Cardiac muscle cell (in vitro differentiated cells and primary cell): ENCODE measurements around the gene AKAP10. TPM values are rescaled to one million over a fixed set of nuclear protein-coding genes. Genes with fewer than 3 reads are reported as not detected.

ENCODE experiments used
- DNase-seq, 2 donors: peaks; one replicate each; pipeline versions ENCODE4 v3.0.0 to v3.0.0-alpha.2; 2010 to 2017; ENCODE audit warnings: low read depth in 1 of 2, low spot score in 1 of 2
- H3K27ac ChIP-seq: fragments of 200-600 bp; sonication (generic); 2 replicates; pipeline ENCODE4 v1.5.1; 2016
- H3K27me3 ChIP-seq: fragments of 200-600 bp; sonication (generic); 2 replicates; pipeline ENCODE4 v1.6.0; 2016; ENCODE audit warnings: control low read depth
- H3K36me3 ChIP-seq: fragments of 200-600 bp; sonication (generic); 2 replicates; pipeline ENCODE4 v1.5.1; 2016; ENCODE audit warnings: control low read depth
- H3K4me1 ChIP-seq: fragments of 200-600 bp; sonication (generic); 2 replicates; pipeline ENCODE4 v1.8.1; 2017; ENCODE audit warnings: low read depth, mild to moderate bottlenecking, mixed run types
- H3K4me3 ChIP-seq: fragments of 200-600 bp; sonication (generic); 2 replicates; pipeline ENCODE4 v1.5.1; 2016; ENCODE audit warnings: mild to moderate bottlenecking
- H3K9me3 ChIP-seq: fragments of 200-600 bp; sonication (generic); 2 replicates; pipeline ENCODE4 v1.5.1; 2017; ENCODE audit warnings: low read depth, mild to moderate bottlenecking, control low read depth
- polyA plus RNA-seq: library from polyadenylated mRNA; unstranded; fragments of >200 nt; fragmentation: Nextera tagmentation; extraction: Ambion mirVana; gene quantifications from 2 replicates; pipeline ENCODE4 v1.2.1, GENCODE V29; 2016
- total RNA-seq: library from RNA; depleted of rRNA; stranded (reverse); fragments of >200 nt; gene quantifications from 2 replicates; pipeline ENCODE4 v1.2.3, GENCODE V29; 2016
- TF ChIP-seq, protein P1 (sequence below): IDR thresholded peaks from 2 replicates; pipeline ENCODE4 v1.5.1; 2012; ENCODE audit warnings: low read depth, mild to moderate bottlenecking, low read length

Gene AKAP10
- total and polyA plus RNA-seq, 2 experiments from 2014 or later = 12.6 to 16.3 TPM

DNA sequence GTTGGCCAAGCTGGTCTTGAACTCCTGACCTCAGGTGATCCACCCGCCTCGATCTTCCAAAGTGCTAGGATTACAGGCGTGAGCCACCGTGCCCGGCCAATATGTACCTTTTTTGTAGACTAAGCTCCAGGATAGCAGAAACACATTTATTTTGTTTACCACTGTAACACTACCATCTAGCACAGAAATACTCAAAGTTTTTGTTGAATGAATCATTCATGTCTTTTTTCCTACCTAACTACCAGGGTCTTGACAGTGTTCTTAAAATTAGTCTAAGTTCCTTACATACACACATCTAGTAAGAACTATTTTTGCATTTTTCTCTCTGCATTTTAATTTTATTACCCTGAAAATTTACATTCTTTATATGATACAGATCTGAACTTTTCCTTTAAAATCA lies 44.4 kb downstream of the AKAP10 start:
- no peak for DNase-seq
- Histone ChIP-seq H3K27me3 (no peaks in the 10 kb centered on the region), H3K27ac (no peak overlapping the region), H3K4me1 (no peaks in the 10 kb centered on the region), H3K9me3 (no peaks in the 10 kb centered on the region), H3K36me3 (peaks cover 50% of the 10 kb centered on the region), H3K4me3 (no peak overlapping the region)
- TF ChIP-seq, protein P1, sequence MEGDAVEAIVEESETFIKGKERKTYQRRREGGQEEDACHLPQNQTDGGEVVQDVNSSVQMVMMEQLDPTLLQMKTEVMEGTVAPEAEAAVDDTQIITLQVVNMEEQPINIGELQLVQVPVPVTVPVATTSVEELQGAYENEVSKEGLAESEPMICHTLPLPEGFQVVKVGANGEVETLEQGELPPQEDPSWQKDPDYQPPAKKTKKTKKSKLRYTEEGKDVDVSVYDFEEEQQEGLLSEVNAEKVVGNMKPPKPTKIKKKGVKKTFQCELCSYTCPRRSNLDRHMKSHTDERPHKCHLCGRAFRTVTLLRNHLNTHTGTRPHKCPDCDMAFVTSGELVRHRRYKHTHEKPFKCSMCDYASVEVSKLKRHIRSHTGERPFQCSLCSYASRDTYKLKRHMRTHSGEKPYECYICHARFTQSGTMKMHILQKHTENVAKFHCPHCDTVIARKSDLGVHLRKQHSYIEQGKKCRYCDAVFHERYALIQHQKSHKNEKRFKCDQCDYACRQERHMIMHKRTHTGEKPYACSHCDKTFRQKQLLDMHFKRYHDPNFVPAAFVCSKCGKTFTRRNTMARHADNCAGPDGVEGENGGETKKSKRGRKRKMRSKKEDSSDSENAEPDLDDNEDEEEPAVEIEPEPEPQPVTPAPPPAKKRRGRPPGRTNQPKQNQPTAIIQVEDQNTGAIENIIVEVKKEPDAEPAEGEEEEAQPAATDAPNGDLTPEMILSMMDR = no peak

DNA sequence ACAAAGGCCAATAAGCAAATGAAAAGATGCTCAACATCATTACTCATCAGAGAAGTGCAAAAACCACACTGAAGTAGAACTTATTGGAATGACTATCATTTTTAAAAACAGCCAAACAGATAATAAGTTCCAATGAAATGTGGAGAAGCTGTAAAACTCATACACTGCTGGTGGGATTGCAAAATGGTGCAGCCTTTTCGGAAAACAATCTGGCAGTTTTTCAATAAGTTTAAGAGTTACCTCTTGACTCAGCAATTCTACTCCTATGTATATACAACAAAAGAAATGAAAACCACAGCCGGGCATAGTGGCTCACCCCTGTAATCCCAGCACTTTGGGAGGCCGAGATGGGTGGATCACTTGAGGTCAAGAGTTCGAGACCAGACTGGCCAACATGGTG lies 49.3 kb downstream of the AKAP10 start:
- Histone ChIP-seq H3K4me3 (no peak overlapping the region), H3K4me1 (no peaks in the 10 kb centered on the region), H3K27ac (no peak overlapping the region), H3K27me3 (no peaks in the 10 kb centered on the region), H3K9me3 (no peaks in the 10 kb centered on the region), H3K36me3 (peaks cover 64% of the 10 kb centered on the region)
- TF ChIP-seq, protein P1 = no peak
- DNase-seq = peak in 1 of 2 donors; percentile 84

DNA sequence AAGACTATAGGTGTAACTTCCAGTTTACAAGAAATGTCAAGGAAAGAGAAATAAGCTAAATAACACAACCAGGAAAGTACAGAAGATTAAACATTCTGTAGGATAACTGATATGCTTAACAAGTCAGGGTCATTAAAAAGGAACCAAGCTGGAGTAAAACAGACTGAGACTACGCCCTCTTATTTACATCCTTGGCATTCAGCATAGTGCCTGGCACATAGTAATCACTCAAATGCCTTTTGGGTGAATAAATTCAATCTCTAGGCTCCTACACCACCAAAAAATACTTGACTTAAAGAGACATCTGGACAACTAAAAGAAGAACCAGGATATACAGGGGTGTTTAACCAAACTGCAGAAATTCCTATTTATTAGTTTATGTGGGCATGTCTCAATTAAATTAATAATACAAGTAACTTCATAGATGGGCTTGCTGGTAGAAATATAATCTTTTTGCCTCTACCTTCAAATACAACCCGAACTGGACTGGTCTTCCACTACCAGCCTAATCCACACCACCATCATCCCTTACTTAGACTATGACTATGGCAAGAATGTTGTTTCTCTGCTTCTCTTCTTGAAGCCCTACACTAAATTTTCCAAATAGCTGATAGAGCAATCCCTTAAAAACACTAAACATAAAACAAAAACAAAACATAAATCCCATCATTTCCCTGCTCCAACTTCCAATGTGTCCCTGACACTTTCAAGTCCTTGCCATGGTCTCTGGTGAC lies 62.2 kb downstream of the AKAP10 start:
- Histone ChIP-seq H3K27ac (no peak overlapping the region), H3K27me3 (no peaks in the 10 kb centered on the region), H3K36me3 (peaks cover 40% of the 10 kb centered on the region), H3K4me3 (no peak overlapping the region), H3K4me1 (no peaks in the 10 kb centered on the region), H3K9me3 (no peaks in the 10 kb centered on the region)
- TF ChIP-seq, protein P1 = no peak
- DNase-seq = no peak

DNA sequence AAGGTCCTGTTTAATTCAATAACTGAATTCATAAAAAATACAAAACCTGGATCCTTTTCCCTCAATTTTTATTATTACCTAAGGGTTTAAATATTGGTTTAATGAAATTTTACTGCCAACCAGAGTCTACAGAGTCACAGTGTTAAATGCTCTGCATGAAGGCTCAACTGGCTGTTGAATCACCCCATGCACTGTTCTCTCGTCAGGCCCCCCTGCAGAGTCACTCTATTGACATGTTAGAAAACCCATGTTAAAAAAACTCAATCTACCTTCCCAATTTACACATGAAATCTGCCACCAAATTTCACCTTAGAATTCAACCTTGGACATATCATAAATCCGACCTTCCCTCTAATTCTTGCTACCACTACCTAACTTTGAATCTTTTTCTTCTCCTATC lies 66.6 kb downstream of the AKAP10 start:
- TF ChIP-seq, protein P1 = no peak
- H3K27me3 ChIP-seq = no peaks in the 10 kb centered on the region
- no peak overlapping the region for H3K27ac ChIP-seq
- DNase-seq = no peak
- no peaks in the 10 kb centered on the region for H3K9me3 ChIP-seq
- H3K4me3 ChIP-seq = no peak overlapping the region
- H3K4me1 ChIP-seq = no peaks in the 10 kb centered on the region
- peaks cover 48% of the 10 kb centered on the region for H3K36me3 ChIP-seq

DNA sequence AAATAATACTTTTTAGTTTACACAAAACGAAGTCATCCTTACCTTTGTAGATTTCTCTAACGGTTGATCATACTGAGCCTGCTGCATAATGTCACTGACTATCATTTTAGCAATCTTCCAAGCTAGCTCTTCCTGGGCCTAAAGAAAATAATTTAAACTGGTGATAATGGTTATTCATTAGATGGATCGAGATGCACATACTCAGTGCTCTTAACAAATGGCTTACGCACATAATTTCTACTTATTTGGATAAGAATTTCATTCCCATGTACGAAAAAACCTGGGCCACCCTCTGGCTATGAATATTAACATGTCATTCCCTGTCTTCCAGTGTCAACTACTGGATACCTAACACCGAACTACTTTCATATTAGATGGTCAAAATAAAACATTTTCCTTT lies 68.5 kb downstream of the AKAP10 start:
- TF ChIP-seq, protein P1 = no peak
- DNase-seq = no peak
- Histone ChIP-seq H3K4me3 (no peak overlapping the region), H3K9me3 (no peaks in the 10 kb centered on the region), H3K36me3 (peaks cover 49% of the 10 kb centered on the region), H3K4me1 (no peaks in the 10 kb centered on the region), H3K27ac (no peak overlapping the region), H3K27me3 (no peaks in the 10 kb centered on the region)

DNA sequence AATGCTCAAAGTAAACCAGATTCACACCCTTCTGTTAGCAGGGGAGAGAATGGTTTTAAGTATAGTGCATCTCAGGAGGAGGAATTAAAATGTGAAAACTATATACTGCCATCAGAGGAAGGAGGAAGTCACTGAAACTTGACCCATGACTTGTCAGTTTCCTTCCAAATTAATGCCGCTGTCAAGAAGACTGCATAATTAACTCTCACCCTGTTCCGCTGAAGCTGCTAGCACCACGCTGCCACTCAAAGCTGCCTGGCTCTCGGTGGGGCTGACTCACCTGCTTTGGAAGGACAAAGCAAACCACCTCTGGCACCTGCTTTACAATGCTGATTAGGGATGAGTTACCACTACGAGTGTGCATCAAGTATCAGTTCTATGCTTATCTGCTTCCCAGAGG lies 72.1 kb downstream of the AKAP10 start:
- H3K4me1 ChIP-seq = no peaks in the 10 kb centered on the region
- no peaks in the 10 kb centered on the region for H3K9me3 ChIP-seq
- no peak overlapping the region for H3K4me3 ChIP-seq
- H3K36me3 ChIP-seq = peaks cover 48% of the 10 kb centered on the region
- H3K27ac ChIP-seq = no peak overlapping the region
- DNase-seq = no peak
- TF ChIP-seq, protein P1 = no peak
- H3K27me3 ChIP-seq = no peaks in the 10 kb centered on the region
